Fibroblast of lung (primary cell): ENCODE results near the gene TNS3.

Source experiments
- EZH2 ChIP-seq: IDR thresholded peaks from 2 replicates; pipeline ENCODE4 v1.5.1; 2012; ENCODE audit warnings: low read length, control low read depth, mild to moderate bottlenecking; ENCODE audit errors: missing control alignments
- TF ChIP-seq, protein P1 (sequence below), 2 donors: IDR thresholded peaks in 1 of 2; conservative IDR thresholded peaks in 1 of 2; 1 replicate in 1 of 2; 2 replicates in 1 of 2; pipeline ENCODE4 v1.5.1; 2011 to 2012; ENCODE audit warnings: low read length in 2 of 2, control low read depth in 1 of 2, inconsistent platforms in 1 of 2, low read depth in 1 of 2, mild to moderate bottlenecking in 1 of 2

DNA sequence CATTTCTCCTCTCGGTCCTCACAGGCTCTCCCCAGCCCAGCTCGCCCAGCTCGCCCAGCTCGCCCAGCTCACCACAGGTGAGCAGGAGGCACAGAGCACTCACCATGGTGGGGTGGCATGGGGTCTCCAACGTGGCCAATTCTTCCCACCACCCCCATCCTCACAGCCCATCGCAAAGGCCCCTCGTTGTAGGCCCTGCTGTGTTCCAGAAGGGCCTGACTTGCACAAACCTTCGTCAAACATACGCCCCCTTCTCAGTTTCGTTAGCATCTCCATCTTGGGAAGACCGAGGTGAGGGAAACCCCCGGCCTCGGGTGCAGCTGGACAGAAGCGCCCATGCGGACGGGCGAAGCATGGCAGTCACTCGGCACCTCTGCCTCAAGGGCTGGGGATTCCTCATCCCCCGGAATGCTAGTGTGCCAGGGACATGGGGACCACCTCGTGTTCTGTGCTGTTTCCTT, 304.6 kb downstream of the TNS3 start:
- TF ChIP-seq, protein P1, sequence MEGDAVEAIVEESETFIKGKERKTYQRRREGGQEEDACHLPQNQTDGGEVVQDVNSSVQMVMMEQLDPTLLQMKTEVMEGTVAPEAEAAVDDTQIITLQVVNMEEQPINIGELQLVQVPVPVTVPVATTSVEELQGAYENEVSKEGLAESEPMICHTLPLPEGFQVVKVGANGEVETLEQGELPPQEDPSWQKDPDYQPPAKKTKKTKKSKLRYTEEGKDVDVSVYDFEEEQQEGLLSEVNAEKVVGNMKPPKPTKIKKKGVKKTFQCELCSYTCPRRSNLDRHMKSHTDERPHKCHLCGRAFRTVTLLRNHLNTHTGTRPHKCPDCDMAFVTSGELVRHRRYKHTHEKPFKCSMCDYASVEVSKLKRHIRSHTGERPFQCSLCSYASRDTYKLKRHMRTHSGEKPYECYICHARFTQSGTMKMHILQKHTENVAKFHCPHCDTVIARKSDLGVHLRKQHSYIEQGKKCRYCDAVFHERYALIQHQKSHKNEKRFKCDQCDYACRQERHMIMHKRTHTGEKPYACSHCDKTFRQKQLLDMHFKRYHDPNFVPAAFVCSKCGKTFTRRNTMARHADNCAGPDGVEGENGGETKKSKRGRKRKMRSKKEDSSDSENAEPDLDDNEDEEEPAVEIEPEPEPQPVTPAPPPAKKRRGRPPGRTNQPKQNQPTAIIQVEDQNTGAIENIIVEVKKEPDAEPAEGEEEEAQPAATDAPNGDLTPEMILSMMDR (conservative IDR thresholded peaks at IDR 0.05 in 1 of 2, IDR thresholded peaks at IDR 0.05 in 1 of 2; ENCODE audit: low read depth in 1 of 2, low read length in 2 of 2): no peak
- TF ChIP-seq EZH2: no peak
